ENCODE data around the gene COTL1.

Gene COTL1

DNA sequence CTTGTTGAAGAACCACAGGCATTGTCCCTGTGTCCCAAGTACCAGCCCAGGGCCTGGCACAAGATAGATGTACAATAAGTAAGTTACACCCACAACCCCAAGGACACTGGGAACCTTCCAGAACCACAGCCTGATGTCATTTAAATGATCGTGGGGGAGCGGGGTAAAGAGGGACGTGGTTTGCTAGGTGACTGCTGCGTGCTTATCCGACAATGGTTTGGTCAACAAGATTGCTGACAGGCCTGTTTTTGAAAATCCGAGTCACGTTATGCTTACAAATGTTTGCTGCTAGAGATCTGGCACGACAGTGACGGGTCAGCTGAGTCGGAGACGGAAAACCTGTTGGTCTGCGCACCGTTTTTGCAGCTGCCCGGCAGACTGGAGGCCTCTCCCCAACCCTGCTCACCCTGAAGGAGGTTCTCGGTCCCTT lies 22.8 kb downstream of the COTL1 start:
- TF ChIP-seq, protein P1, sequence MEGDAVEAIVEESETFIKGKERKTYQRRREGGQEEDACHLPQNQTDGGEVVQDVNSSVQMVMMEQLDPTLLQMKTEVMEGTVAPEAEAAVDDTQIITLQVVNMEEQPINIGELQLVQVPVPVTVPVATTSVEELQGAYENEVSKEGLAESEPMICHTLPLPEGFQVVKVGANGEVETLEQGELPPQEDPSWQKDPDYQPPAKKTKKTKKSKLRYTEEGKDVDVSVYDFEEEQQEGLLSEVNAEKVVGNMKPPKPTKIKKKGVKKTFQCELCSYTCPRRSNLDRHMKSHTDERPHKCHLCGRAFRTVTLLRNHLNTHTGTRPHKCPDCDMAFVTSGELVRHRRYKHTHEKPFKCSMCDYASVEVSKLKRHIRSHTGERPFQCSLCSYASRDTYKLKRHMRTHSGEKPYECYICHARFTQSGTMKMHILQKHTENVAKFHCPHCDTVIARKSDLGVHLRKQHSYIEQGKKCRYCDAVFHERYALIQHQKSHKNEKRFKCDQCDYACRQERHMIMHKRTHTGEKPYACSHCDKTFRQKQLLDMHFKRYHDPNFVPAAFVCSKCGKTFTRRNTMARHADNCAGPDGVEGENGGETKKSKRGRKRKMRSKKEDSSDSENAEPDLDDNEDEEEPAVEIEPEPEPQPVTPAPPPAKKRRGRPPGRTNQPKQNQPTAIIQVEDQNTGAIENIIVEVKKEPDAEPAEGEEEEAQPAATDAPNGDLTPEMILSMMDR (conservative IDR thresholded peaks at IDR 0.05; ENCODE audit: low read depth, low read length) = no peak
- no peaks in the 10 kb centered on the region for H3K36me3 ChIP-seq (ENCODE audit: insufficient read depth)
- no peak overlapping the region for H3K9ac ChIP-seq
- H3K27me3 ChIP-seq (ENCODE audit: insufficient read depth, low read depth) = peaks cover 21% of the 10 kb centered on the region; the same call in 1 of the 2 replicates
- H3K27ac ChIP-seq = no peak overlapping the region
- H3K4me1 ChIP-seq (ENCODE audit: low read depth, poor library complexity, severe bottlenecking) = no peaks in the 10 kb centered on the region
- H2AFZ ChIP-seq (ENCODE audit: low read depth) = no peak overlapping the region
- no peak overlapping the region for H3K4me2 ChIP-seq
- no peaks in the 10 kb centered on the region for H4K20me1 ChIP-seq (ENCODE audit: insufficient read depth)
- H3K79me2 ChIP-seq (ENCODE audit: insufficient read depth, low read depth) = no peaks in the 10 kb centered on the region
- no peak overlapping the region for H3K4me3 ChIP-seq (IDR thresholded peaks at IDR 0.05; ENCODE audit: insufficient read depth, low read depth, low read length)

DNA sequence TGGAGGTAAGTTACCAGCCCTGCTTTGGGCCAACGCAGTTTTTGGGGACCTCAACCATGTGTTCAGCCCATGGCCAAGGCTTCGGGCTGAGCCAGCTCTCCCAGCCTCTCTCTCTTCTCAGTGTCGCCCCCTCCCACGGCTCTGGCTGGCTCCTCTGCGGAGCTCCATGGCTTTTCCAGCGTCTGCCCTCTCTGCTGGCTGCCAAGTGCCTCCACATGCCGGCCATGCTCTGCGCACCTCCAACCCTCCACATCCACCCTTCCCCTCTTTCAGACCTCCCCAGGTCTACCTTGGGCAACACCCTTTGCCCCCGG lies 23.2 kb downstream of the COTL1 start:
- Histone ChIP-seq H3K4me1 (ENCODE audit: low read depth, poor library complexity, severe bottlenecking) (no peaks in the 10 kb centered on the region), H3K79me2 (ENCODE audit: insufficient read depth, low read depth) (no peaks in the 10 kb centered on the region), H3K4me2 (no peak overlapping the region), H3K4me3 (IDR thresholded peaks at IDR 0.05; ENCODE audit: insufficient read depth, low read depth, low read length) (no peak overlapping the region), H3K9ac (no peak overlapping the region), H3K36me3 (ENCODE audit: insufficient read depth) (no peaks in the 10 kb centered on the region), H4K20me1 (ENCODE audit: insufficient read depth) (no peaks in the 10 kb centered on the region), H2AFZ (ENCODE audit: low read depth) (no peak overlapping the region), H3K27ac (no peak overlapping the region), H3K27me3 (ENCODE audit: insufficient read depth, low read depth) (peaks cover 19% of the 10 kb centered on the region; the same call in 1 of the 2 replicates)
- TF ChIP-seq, protein P1 (conservative IDR thresholded peaks at IDR 0.05; ENCODE audit: low read depth, low read length) = no peak

GRCh38 chr16:84593825-84594724 lies 23.8 kb downstream of the COTL1 start:
- Histone ChIP-seq H4K20me1 (ENCODE audit: insufficient read depth) (no peaks in the 10 kb centered on the region), H2AFZ (ENCODE audit: low read depth) (peak overlapping the region; percentile 10; the same call in 1 of the 2 replicates), H3K4me1 (ENCODE audit: low read depth, poor library complexity, severe bottlenecking) (no peaks in the 10 kb centered on the region)

GRCh38 chr16:84592718-84593117 lies 25.2 kb downstream of the COTL1 start:
- H3K27ac ChIP-seq = no peak overlapping the region
- H3K4me2 ChIP-seq = no peak overlapping the region
- H2AFZ ChIP-seq (ENCODE audit: low read depth) = no peak overlapping the region
- H3K36me3 ChIP-seq (ENCODE audit: insufficient read depth) = no peaks in the 10 kb centered on the region
- H3K27me3 ChIP-seq (ENCODE audit: insufficient read depth, low read depth) = peaks cover 7% of the 10 kb centered on the region; the same call in 1 of the 2 replicates
- no peaks in the 10 kb centered on the region for H4K20me1 ChIP-seq (ENCODE audit: insufficient read depth)
- TF ChIP-seq, protein P1 (conservative IDR thresholded peaks at IDR 0.05; ENCODE audit: low read depth, low read length) = no peak
- H3K4me3 ChIP-seq (IDR thresholded peaks at IDR 0.05; ENCODE audit: insufficient read depth, low read depth, low read length) = no peak overlapping the region
- H3K4me1 ChIP-seq (ENCODE audit: low read depth, poor library complexity, severe bottlenecking) = no peaks in the 10 kb centered on the region
- H3K79me2 ChIP-seq (ENCODE audit: insufficient read depth, low read depth) = no peaks in the 10 kb centered on the region
- H3K9ac ChIP-seq = no peak overlapping the region

More at GRCh38 chr16:84593825-84594724, 23.8 kb downstream of the COTL1 start:
- no peak overlapping the region for H3K4me3 ChIP-seq (IDR thresholded peaks at IDR 0.05; ENCODE audit: insufficient read depth, low read depth, low read length)
- TF ChIP-seq, protein P1 (conservative IDR thresholded peaks at IDR 0.05; ENCODE audit: low read depth, low read length) = no peak
- no peak overlapping the region for H3K9ac ChIP-seq
- H3K36me3 ChIP-seq (ENCODE audit: insufficient read depth) = no peaks in the 10 kb centered on the region
- no peak overlapping the region for H3K27ac ChIP-seq
- H3K4me2 ChIP-seq = no peak overlapping the region
- H3K79me2 ChIP-seq (ENCODE audit: insufficient read depth, low read depth) = no peaks in the 10 kb centered on the region
- peaks cover 13% of the 10 kb centered on the region; the same call in 1 of the 2 replicates for H3K27me3 ChIP-seq (ENCODE audit: insufficient read depth, low read depth)
